T47D (cell line): ENCODE data around the gene FAM9C.
"Not testable (repeated sequence)": the region's sequence is repeated elsewhere in the genome, so short reads cannot be mapped to it uniquely, and the experiment has no call there.

Experiments
- DNase-seq, 2 experiments: peaks; one replicate each; pipeline versions ENCODE4 v3.0.0 to v3.0.0-alpha.2; 2011 to 2012; ENCODE audit warnings: low read depth in 1 of 2, low spot score in 1 of 2
- JUND ChIP-seq: IDR thresholded peaks from 2 replicates; pipeline ENCODE4 v1.6.1; 2012; ENCODE audit warnings: low read depth
- in situ Hi-C: cut with HindIII; loops from 2 replicates; pipeline ENCODE4 v1.10.0; 2016; ENCODE audit warnings: low sequenced_read_pairs, low pct_unique_long_range_greater_than_20kb

FAM9C gene

DNA sequence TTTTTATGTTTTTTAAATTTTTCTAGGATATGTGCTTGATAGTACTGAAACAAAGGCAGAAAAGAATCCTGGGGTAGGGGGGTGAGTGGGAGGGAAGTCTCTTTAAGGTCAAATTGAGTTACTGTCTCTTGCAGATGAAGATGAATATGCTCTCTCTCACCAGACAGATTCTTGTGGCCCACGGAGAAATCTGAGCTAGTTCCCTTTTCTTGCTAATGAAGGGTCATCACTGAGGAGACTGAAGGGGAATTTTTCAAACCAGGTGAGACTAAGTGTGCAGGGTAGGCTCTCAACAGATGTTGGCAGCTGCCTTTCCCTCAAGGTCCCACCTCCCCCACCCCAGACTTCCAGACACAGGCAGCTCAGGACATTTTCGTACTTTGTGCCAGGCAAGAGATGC, 21.5 kb downstream of the FAM9C start:
- no peak for DNase-seq
- in situ Hi-C loops: no loop called here
- no peak for TF ChIP-seq JUND

DNA sequence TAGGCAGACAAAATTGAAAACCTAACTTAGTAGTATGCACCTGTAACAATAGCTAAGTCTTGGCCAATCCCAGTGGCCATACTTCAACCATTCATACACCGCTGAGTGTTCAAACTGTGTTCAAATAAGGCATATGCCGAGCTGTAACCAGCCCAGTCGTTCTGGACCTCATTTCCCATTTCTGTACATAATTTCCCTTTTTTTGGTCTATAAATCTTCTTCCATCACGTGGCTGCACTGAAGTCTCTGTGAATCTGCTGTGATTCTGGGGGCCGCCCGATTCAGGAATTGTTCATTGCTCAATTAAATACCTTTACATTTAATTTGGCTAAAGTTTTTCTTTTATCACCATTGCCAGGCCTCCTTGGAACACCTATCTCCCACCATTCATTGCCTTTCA, 27.7 kb downstream of the FAM9C start:
- DNase-seq, in situ Hi-C loops: not testable (repeated sequence)

DNA sequence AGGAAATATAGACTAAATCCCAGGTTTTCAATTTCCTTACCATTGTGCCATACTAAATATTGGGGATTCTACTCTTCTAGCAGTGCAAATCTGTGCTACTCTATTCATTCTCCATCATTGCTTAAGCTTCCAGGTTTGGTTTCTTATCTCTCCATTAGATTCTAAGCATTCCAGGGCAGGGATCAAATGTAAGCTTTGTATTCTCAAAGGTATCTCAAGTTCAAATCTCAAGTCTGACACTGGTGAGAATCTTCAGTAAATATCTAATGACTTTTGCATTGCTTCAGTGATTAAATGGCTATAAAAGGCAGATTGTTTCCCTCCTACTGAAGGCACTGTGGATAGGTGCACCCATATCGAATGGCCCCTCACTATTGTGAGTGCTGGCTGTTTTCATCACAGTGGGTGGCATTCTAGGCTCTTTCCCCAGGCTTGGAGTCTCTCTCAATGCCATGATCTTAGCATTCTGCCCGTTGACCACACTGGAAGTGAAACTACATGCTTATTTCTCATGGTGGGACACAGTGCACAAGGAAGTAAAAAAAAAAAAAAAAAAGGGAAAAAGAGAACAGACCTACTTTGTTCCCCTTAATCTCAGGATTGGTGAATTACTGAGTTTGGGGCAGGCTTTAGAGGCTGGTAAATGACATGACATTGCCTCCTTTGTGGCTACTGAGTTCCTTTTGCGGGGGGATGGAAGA, 28.7 kb downstream of the FAM9C start:
- no peak for TF ChIP-seq JUND
- DNase-seq: no peak
- in situ Hi-C loops: no loop called here

DNA sequence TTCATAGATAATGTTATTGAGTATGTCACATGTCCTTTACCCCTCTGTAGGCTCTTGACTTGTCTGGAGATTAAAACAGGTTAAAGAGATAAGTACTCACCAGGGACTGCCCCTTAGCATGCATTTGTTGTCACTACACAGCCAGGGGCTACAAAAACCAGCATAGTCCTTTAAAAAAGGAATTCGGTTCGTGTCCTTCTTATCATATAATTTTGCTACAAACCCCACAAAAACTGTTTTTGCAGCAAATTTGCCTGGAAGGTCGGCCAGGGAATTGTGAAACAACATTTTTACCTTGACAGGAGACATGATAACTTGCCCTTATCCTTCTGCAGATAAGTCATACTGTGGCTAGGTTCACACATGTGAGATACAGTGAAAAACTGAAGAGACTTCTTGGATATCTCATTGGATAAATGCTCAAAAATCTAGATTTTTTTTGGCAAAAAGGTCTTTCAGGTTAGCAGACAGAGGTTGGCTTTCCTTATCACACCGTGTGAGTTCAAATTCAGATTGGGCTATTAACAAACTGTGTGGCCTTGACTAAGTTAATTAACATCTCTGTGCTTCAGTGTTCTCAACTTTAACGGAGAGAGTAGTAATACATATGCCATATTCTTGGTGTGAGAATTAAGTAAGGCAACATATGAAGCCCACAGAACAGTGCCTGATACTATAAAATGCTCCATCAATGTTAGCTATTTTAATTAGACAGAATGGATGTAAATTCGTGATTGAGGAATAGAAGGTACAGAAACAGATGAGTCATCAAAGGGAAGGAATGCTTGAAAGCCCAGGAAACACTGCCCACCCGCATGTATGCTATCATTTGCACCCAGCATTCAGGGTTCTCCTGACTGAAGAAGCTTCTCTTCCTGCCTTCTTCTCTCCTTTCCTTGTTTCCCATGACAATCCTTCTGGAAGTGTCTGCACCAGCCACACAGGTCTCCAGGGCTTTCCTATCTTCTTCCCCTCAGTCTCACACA, 30.0 kb downstream of the FAM9C start:
- DNase-seq: no peak
- no peak for TF ChIP-seq JUND
- in situ Hi-C loops: no loop called here

DNA sequence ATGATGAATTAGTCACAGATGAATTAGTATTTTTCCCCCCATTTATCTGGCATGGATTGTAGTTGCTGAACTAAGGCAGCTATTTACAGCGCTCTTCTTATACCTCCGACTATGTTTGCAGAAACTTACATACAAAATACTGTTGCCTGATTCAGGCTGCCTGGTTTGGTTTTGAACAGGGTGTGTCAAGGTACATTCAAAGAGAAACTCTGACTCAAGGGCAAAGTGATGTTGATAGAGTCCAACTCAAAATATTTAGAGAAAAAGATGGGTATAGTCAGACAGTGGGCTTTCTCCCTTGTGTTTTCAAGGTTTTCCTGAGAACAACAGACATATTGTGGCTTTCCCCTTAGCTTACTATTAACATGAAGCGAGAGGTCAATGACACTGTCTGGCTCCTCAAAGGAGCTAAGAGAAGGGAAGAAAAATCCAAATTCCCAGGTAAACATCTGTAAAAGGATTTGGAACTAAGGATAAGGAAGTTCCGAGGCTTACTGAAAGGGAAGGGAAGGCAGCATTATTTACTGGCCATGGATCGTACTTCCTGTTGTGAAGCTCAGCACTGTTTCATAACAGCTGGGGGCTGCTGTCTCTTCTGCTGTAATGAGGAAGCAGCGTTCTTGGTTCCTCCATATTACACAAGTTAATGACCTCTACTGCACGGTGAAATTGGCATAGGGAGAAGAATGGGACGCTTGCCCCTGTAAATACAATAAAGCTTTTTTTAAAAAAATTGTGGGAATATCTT, 30.9 kb downstream of the FAM9C start:
- in situ Hi-C loops: no loop called here
- no peak for DNase-seq
- no peak for TF ChIP-seq JUND

DNA sequence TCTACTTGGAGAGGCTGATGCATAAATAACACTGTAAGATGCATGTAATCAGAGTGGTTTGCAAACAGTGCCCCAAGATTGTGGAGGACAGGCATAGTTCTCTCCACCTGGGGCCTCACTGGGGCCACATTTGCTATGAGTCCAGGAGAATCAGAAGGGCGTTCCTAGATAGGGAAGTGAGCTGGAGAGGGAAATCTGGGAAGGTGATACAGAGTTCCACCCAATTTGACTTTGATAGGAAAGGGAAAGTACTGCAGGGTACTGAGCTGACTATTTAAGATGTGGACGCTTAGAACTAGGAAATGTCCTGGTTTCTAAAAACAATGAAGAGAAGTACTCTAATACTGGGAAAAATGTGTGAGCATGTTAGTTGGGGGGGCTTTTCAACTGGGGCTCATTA, 33.9 kb downstream of the FAM9C start:
- no peak for DNase-seq
- in situ Hi-C loops: no loop called here
- TF ChIP-seq JUND: no peak

DNA sequence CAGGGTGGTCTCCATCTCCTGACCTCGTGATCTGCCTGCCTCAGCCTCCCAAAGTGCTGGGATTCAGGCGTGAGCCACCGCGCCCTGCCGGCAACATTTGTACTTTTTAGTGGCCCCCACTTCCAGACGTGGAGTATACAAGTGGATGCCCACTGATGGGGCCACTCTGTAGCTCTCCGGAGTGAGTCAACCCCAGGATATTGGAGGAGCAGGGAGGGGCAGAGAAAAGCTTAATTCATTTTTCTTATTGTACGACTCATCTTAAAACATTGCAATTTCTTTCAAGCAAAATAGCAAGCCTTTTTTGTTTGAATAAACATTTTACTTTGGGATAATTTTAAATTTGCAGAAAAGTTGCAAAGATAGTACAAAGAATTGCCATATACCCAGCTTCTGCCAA, 34.6 kb downstream of the FAM9C start:
- no peak for DNase-seq
- in situ Hi-C loops: no loop called here
- TF ChIP-seq JUND: no peak

DNA sequence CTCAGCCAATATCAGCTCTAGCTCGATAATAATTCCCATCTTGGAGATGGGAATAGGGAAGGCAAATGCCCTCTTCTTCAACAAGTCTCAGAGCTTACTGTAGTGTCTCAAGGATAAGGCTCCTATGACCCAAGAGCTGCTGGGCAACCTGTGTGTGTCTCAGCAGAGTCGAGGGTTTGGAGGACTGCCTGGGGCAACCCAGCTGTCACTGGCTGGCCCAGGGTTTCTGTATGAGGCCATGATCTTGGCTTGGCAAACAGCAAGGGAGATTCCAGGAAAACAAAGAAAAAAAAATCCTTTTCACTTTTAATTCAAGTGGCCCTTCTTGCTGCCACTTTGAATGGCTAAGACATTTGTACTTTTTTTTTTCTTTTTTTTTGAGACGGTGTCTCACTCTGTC, 35.1 kb downstream of the FAM9C start:
- in situ Hi-C loops: no loop called here
- no peak for DNase-seq
- TF ChIP-seq JUND: no peak

DNA sequence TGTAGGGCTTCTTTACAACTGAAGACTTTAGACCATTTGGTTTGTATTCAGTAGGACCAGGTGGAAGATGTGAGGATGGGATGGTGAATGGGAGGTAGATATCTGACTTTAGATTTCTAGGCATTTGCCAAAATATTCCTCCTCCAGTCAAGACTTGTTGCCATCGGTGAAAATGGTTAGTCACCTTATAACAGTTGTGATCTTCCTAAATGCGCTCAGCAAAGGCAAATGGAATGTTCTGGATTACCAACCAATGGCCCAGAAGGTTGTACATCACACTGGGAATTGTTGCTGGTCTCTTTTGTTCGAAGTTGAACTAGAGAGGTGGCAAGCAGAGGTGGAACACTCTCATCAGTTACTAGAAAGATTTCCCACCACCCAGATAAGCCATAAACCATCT, 35.6 kb downstream of the FAM9C start:
- TF ChIP-seq JUND: no peak
- in situ Hi-C loops: no loop called here

DNA sequence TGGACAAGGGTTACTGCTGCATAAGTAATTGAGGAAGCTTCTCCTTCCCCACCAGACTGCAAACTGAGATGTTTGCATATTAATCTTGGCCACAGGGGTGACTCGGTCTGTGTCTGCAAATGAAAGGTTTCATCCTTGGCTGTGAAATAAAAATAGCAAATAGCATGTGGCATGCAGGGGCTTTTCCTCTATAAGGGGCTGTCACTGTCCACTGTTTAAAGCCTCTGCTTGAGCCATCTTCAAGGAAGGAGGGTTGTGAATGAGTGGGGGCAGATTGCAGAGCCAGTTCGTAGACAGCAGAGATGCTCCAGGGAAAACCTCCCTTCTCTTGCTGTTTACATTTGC, 36.3 kb downstream of the FAM9C start:
- in situ Hi-C loops: no loop called here
- DNase-seq: peak in 1 of 2 experiments; percentile 42
- TF ChIP-seq JUND: no peak

More for the DNA sequence above, 35.6 kb downstream of the FAM9C start:
- no peak for DNase-seq

DNA sequence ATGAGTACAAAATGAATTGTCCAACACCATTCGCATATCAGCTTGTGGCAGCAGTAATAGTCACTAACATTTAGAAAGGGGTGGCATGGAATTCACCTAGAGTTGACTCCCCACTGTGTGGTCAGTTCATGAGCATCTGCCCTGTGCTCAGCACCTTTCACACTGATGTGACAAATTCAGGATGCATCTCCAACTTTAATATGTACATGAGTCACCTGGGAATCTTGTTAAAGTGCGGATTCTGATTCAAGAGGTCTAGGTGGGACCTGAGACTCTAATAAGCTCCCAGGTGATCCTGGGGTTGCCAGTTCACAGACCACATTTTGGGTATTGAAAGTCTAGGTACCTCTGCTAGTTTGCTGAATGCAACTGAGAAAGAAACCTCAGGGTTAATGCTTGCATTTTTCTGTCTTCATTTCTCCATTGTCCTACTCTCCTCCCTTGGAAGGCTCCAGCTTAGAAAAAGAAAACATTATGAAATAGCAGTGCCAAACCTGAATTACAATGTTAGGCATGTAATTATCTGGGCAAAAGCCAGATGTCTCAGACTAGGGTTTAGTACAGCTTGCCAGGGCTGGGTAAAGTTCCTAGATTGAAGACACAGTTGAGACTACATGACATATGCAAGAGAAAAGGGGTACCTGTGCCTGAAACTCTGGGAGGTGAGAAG, 36.8 kb downstream of the FAM9C start:
- DNase-seq: peak in 1 of 2 experiments; percentile 68
- no peak for TF ChIP-seq JUND
- in situ Hi-C loops: no loop called here
